A549 treated with GW870086 at 1 μM for 4 hours (cell line): Measurements from ENCODE around the gene ASXL3. TPM values are rescaled to one million over a fixed set of nuclear protein-coding genes. Genes with fewer than 3 reads are reported as not detected.

Experiments
- total RNA-seq: library from RNA; stranded (reverse); fragments of 200-300 nt; extraction: Qiagen RNA extraction; gene quantifications from 5 replicates; pipeline ENCODE4 v1.2.3, GENCODE V29; 2022; ENCODE audit warnings: low read depth

Gene ASXL3
- not detected in 5 replicates for total RNA-seq

GRCh38 chr18:33577685-33578517 is at the start of gene ASXL3:
ASXL3 (plus strand) TSS chr18:33578219; CDS start chr18:33578632, 413 bp downstream.

Other genes starting within 250 kb of the ASXL3 start
- not detected in 5 replicates for gene CCDC178, start 137.5 kb upstream of the ASXL3 start, total RNA-seq